Hepatocyte (in vitro differentiated cells): Measurements from ENCODE around the gene LYPLA2.

ENCODE experiments used
- EZH2 ChIP-seq: fragments of 200-600 bp; sonication (generic); IDR thresholded peaks from 2 replicates; pipeline ENCODE4 v1.6.1; 2016; ENCODE audit warnings: antibody characterized with exemption, mild to moderate bottlenecking, borderline replicate concordance
- EZH2phosphoT487 ChIP-seq: fragments of 200-600 bp; sonication (generic); IDR thresholded peaks from one replicate; pipeline ENCODE4 v1.6.1; 2018; ENCODE audit warnings: antibody characterized with exemption, mild to moderate bottlenecking, low read depth, moderate library complexity; ENCODE audit not compliant: unreplicated experiment, severe bottlenecking
- TF ChIP-seq, protein P1 (sequence below): fragments of 200-600 bp; sonication (generic); IDR thresholded peaks from 2 replicates; pipeline ENCODE4 v1.5.1; 2016; ENCODE audit warnings: antibody characterized with exemption, mild to moderate bottlenecking; ENCODE audit not compliant: poor library complexity

- TF ChIP-seq, protein P1, sequence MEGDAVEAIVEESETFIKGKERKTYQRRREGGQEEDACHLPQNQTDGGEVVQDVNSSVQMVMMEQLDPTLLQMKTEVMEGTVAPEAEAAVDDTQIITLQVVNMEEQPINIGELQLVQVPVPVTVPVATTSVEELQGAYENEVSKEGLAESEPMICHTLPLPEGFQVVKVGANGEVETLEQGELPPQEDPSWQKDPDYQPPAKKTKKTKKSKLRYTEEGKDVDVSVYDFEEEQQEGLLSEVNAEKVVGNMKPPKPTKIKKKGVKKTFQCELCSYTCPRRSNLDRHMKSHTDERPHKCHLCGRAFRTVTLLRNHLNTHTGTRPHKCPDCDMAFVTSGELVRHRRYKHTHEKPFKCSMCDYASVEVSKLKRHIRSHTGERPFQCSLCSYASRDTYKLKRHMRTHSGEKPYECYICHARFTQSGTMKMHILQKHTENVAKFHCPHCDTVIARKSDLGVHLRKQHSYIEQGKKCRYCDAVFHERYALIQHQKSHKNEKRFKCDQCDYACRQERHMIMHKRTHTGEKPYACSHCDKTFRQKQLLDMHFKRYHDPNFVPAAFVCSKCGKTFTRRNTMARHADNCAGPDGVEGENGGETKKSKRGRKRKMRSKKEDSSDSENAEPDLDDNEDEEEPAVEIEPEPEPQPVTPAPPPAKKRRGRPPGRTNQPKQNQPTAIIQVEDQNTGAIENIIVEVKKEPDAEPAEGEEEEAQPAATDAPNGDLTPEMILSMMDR: no peak
- no peak for TF ChIP-seq EZH2
- no peak for TF ChIP-seq EZH2phosphoT487
Observed at GRCh38 chr1:23823767-23824166, 32.8 kb downstream of the LYPLA2 start.
